ENCODE results near the gene LCE5A.
A peak's percentile ranks its signal among the peaks of the same experiment; 100 is the strongest.
"Not testable (repeated sequence)": the region's sequence is repeated elsewhere in the genome, so short reads cannot be mapped to it uniquely, and the experiment has no call there.

Gene LCE5A

DNA sequence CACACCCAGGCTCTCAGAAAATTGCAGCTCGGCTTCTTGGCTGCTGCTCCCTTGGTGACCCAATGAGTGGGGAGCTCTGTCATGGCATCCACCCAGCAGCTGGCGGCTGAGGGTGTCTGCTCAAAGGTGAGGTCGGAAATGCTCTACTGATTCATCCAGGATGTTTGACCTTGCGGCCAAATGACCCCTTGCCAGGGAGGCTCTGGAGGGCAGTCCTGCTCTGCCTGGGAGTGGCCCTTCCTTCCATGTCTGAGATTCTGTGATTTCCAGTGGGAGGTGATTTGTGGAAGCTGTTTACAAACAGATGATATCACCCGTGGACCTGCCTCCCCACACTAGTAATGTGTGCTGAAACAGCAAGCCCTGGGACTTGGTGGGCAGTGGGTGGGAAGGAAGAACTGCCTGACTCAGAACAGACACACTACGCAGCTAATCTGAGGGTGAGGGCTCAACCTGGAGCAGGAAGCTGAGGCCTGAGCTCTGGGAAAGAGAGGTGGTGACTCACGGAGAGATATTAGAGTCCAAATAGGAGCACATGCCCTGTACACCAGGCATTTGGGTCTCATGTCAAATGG, 6.7 kb downstream of the LCE5A start:
- peak; percentile 90 for DNase-seq

DNA sequence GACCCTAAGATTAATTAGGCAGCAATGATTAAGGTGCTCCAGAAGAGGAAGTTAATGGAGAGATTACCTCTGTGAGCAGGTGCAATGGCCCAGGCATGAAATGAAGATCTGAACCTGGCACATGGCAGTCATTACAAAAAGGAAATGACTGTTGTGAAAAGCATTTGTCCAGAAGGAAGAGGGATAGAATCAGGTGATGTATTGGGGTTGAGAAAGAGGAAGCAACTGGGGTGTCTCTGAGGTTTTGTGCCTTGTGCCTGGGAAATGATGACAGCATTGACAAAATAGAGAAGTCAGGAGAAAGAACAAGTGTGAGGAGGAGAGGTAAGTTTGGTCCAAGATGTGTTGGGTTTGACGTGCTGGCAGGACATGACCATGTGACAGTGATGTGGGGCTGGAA, 9.2 kb downstream of the LCE5A start:
- DNase-seq = no peak

DNA sequence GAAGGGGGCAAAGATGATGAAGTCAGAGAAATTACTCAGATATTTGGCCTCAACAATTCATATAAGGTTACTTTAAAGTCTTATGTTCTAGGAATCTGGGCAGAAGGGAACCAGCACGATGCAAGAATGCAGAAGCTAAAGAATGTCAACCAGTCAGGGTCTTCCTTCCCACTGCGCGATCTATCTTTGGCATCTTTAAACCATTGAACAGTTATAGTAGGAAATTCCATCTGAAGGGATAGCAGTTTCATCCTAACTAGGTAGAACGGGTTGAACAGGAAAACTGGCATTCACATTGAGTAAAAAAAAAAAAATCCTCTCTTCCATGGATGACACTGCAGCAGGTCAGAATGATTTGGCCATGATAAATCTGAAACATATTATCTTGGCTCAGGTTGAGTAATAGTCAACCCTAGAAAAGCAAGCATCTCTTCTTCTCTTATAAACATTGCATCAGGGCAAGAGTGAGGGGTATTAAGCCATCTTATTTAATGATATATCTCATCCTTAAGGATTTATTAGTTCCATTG, 10.0 kb downstream of the LCE5A start:
- no peak for DNase-seq

DNA sequence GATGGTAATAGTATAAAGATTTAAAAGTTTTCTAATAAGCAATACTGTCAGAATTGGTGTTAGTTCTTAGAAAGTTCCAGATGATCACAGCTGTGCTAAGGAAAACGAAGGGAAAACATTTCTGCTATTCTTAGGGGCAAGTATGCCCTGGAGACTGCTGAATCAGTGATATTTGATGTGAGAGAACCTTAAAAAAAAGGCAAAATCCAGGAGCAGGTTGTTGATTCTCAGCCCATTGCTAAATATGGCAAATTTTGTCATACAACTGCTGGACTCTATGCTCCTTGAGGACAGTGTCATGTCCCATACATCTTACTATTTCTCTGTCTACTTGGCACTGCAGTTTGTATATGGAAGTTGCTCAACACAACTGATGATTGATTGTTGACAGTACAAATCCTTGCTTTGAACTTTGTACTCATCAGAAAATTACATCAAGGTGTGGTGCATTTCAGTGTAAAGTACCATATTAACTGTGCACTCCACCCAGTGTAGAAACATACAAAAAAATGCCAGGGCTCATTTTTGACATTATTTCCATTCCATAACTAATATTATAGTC, 14.6 kb downstream of the LCE5A start:
- DNase-seq = no peak

DNA sequence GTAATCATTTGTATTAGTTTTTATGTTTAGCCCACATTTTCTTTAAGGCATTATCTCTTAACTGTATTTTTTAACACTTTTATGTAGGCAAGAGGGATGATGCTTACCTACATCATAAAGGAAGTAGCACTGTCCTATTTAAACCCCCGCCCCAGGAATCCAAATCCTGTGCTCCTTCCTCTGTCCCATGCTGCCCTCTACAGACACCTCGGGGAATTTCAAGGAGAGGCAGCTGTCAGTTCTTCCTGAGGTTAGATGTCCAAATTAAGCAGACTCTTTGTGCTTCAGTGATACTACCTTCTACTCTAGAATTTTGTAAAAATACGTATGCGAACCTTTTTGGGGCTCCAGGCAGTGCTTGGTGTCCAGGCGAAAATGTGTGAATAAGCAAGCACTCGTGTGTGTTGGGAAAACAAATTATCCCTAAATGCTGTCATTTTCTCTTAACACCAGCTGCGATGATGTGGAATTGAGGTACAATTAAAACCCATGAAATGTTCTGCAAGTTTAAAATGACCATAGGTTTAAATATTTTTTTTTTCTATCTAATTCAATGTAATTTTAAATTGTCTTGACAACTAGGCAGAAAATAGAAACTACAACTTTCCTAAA, 22.8 kb downstream of the LCE5A start:
- DNase-seq = peak; percentile 42

DNA sequence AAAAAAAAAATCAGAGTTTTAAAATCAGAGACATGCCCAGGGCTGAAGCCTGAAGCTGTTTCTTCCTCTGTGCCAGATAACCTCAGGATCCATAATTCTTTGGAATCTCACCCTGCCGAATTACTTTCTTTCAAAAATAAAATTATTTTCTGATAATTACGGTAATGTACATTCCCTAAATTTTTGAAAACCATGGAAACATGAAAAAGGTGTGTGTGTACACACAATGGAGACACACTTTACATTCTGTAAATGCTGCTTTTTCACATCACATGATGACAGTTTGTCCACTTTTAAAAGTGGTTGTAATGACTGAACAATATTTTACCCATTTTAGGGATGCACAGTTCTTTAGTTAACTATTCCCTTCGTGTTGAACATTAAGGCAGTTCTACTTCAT, 25.2 kb downstream of the LCE5A start:
- no peak for DNase-seq

DNA sequence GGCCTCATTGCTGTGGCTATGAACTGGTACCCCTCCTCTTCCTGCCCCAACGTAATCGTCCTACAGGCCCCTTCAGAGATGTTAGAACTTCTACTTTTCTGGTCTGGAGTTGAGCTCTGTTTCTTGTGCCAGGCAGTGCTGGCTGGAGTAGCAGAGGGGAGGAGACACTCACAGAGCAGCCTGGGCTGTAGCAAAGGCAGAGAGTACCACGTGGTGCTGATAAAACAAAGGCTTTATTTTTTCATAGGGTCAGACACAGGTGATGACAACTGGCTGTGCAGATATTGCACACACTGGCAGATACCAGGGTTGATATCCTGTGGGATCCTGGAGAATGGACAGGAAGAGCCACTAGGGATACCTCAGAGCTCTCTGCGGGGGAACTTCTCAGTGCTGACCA, 26.9 kb downstream of the LCE5A start:
- DNase-seq = peak; percentile 21

DNA sequence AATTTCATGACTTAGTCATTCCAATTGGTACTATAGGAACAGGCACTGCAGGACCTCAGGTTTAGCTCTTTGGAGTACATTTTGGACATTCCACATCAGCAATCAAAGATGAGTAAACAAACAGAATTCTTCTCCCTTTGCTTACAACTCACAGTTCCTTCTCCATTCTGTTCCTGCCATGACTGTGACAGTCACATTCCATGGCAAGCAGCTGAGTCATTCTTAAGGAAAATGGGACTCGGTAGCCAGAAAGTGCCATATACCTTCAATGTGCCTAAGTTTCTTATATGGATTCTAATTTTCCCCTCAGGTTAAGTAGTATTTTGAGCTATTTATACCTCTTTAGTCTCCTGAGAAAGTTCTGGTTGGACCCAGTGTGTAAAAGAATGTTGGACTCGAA, 29.3 kb downstream of the LCE5A start:
- DNase-seq = no peak

DNA sequence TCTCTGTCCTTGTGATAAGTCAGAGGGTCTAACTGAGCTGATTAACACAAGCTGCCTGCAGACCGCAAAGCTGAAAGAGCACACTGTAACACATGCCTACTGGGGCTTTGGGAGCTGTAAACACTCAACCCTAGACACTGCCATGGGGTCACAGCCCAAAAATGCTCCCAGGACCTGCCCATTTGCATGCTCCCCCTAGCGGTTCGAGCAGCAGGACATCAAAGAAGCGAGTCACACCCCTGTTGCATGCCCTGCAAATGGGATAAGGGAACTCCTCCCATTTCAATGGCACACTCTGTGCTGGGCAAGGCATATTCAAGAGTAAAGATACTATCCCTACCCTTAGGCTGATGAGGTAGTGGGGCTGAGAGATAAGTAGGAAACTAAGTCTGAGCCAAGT, 33.2 kb downstream of the LCE5A start:
- no peak for DNase-seq

DNA sequence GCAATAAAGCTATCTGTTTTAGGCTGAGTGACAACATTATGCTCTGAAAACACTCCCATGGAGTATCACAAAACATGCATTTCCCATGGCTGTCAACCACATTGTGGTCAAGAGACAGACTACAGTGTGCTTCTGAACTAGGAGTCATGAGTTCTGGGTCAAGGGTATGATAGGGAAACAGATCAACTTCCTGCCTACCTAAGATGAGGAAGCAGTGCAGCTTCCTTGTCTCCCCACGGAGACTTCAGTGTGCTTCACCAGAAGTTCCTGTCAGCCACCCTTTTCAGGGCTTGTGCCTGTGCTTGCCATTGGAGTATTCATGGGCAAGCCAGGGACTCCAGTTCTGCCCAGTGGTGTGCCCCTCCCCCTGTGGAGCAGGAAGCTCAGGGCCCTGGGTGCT, 36.1 kb downstream of the LCE5A start:
- DNase-seq = no peak

DNA sequence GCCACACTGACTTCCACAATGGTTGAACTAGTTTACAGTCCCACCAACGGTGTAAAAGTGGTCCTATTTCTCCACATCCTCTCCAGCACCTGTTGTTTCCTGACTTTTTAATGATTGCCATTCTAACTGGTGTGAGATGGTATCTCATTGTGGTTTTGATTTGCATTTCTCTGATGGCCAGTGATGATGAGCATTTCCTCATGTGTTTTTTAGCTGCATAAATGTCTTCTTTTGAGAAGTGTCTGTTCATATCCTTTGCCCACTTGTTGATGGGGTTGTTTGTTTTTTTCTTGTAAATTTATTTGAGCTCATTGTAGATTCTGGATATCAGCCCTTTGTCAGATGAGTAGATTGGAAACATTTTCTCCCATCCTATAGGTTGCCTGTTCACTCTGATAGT, 37.8 kb downstream of the LCE5A start:
- not testable (repeated sequence) for DNase-seq

All from NCI-H226 (cell line).